Progenitor cell of endocrine pancreas (in vitro differentiated cells): Measurements from ENCODE around the gene CLIC6. TPM values are rescaled to one million over a fixed set of nuclear protein-coding genes. Genes with fewer than 3 reads are reported as not detected.

Experiments used
- DNase-seq: peaks from one replicate; pipeline ENCODE4 v3.0.0; 2021; ENCODE audit warnings: low spot score; ENCODE audit not compliant: unreplicated experiment
- H3K27ac Mint-ChIP-seq: 2 replicates; pipeline ENCODE4 v1.8.0; 2021; ENCODE audit warnings: mild to moderate bottlenecking, moderate library complexity, mixed read lengths
- H3K27me3 Mint-ChIP-seq: 2 replicates; pipeline ENCODE4 v1.8.0; 2021; ENCODE audit warnings: mixed read lengths
- H3K36me3 Mint-ChIP-seq: 2 replicates; pipeline ENCODE4 v1.8.0; 2022; ENCODE audit warnings: mixed read lengths; ENCODE audit not compliant: insufficient read depth
- H3K4me1 Mint-ChIP-seq: 2 replicates; pipeline ENCODE4 v1.8.0; 2021; ENCODE audit warnings: low read depth, mixed read lengths
- H3K4me3 Mint-ChIP-seq: 2 replicates; pipeline ENCODE4 v1.8.0; 2021; ENCODE audit warnings: low read depth, mild to moderate bottlenecking, moderate library complexity, mixed read lengths
- H3K9me3 Mint-ChIP-seq: 2 replicates; pipeline ENCODE4 v1.8.0; 2021; ENCODE audit warnings: low read depth, mixed read lengths
- CTCF ChIP-seq: fragments of 200-600 bp; sonication (generic); IDR thresholded peaks from one replicate; pipeline ENCODE4 v1.5.0; 2021; ENCODE audit warnings: antibody characterized with exemption, mild to moderate bottlenecking; ENCODE audit not compliant: unreplicated experiment
- total RNA-seq: library from RNA; stranded (reverse); gene quantifications from 2 replicates; pipeline ENCODE4 v1.2.1, GENCODE V29; 2021

The CLIC6 gene
- total RNA-seq, 1 donor from 2014 or later = 14.1 TPM

GRCh38 chr21:34697826-34698225 lies 29.0 kb downstream of the CLIC6 start:
- peaks cover 15% of the 10 kb centered on the region for H3K36me3 Mint-ChIP-seq
- H3K4me3 Mint-ChIP-seq = no peak overlapping the region
- peaks cover 4% of the 10 kb centered on the region for H3K9me3 Mint-ChIP-seq
- no peak for DNase-seq
- H3K27ac Mint-ChIP-seq = no peak overlapping the region
- H3K4me1 Mint-ChIP-seq = peaks cover 6% of the 10 kb centered on the region
- peaks cover under 1% of the 10 kb centered on the region for H3K27me3 Mint-ChIP-seq
- no peak for TF ChIP-seq CTCF

GRCh38 chr21:34698270-34699015 lies 29.6 kb downstream of the CLIC6 start:
- TF ChIP-seq CTCF = no peak
- DNase-seq = no peak
- H3K27ac Mint-ChIP-seq = no peak overlapping the region

GRCh38 chr21:34700605-34701004 lies 31.8 kb downstream of the CLIC6 start:
- H3K36me3 Mint-ChIP-seq = peaks cover 10% of the 10 kb centered on the region
- DNase-seq = no peak
- H3K4me3 Mint-ChIP-seq = no peak overlapping the region
- no peaks in the 10 kb centered on the region for H3K9me3 Mint-ChIP-seq
- H3K27ac Mint-ChIP-seq = no peak overlapping the region
- H3K4me1 Mint-ChIP-seq = peaks cover 2% of the 10 kb centered on the region
- peaks cover 5% of the 10 kb centered on the region for H3K27me3 Mint-ChIP-seq
- no peak for TF ChIP-seq CTCF

More at GRCh38 chr21:34698270-34699015, 29.6 kb downstream of the CLIC6 start:
- H3K4me1 Mint-ChIP-seq = peaks cover 2% of the 10 kb centered on the region
- peaks cover 5% of the 10 kb centered on the region for H3K27me3 Mint-ChIP-seq
- H3K4me3 Mint-ChIP-seq = no peak overlapping the region
- H3K9me3 Mint-ChIP-seq = peaks cover 4% of the 10 kb centered on the region
- H3K36me3 Mint-ChIP-seq = peaks cover 17% of the 10 kb centered on the region

- no peak for DNase-seq
- Mint-ChIP-seq H3K4me3 (no peak overlapping the region), H3K27ac (no peak overlapping the region), H3K4me1 (peaks cover 2% of the 10 kb centered on the region), H3K27me3 (peaks cover 5% of the 10 kb centered on the region), H3K9me3 (no peaks in the 10 kb centered on the region), H3K36me3 (peaks cover 10% of the 10 kb centered on the region)
- no peak for TF ChIP-seq CTCF
Measured at GRCh38 chr21:34701726-34702125, 32.9 kb downstream of the CLIC6 start.

- H3K27me3 Mint-ChIP-seq = peaks cover 5% of the 10 kb centered on the region
- no peak overlapping the region for H3K27ac Mint-ChIP-seq
- DNase-seq = no peak
- TF ChIP-seq CTCF = no peak
- no peak overlapping the region for H3K4me3 Mint-ChIP-seq
- H3K9me3 Mint-ChIP-seq = no peaks in the 10 kb centered on the region
- H3K4me1 Mint-ChIP-seq = peaks cover 2% of the 10 kb centered on the region
- peaks cover 10% of the 10 kb centered on the region for H3K36me3 Mint-ChIP-seq
Measured at GRCh38 chr21:34702341-34703170, 33.8 kb downstream of the CLIC6 start.
